GM13977 (cell line): ENCODE results near the gene B4GAT1.

Experiments used
- DNase-seq: peaks from one replicate; pipeline ENCODE4 v3.0.0; 2012; ENCODE audit warnings: low spot score
- CTCF ChIP-seq: IDR thresholded peaks from 2 replicates; pipeline ENCODE4 v1.5.1; 2012; ENCODE audit warnings: mild to moderate bottlenecking, control low read depth; ENCODE audit not compliant: insufficient read depth; ENCODE audit errors: extremely low read depth, missing control alignments
- in situ Hi-C: fragments of 300-500 bp; cut with MboI; formaldehyde crosslinking; loops from one replicate; pipeline ENCODE4 v1.12.0; 2022; ENCODE audit warnings: low sequenced_read_pairs, low pct_unique_long_range_greater_than_20kb, mixed read lengths, inconsistent platforms; ENCODE audit not compliant: unreplicated experiment

B4GAT1 gene

GRCh38 chr11:66333896-66334604 lies 13.4 kb downstream of the B4GAT1 start:
- TF ChIP-seq CTCF = no peak
- in situ Hi-C loops = no loop called here
- DNase-seq = no peak

GRCh38 chr11:66333220-66333877 lies 14.1 kb downstream of the B4GAT1 start:
- no peak for DNase-seq
- TF ChIP-seq CTCF = no peak
- in situ Hi-C loops = no loop called here

- DNase-seq = no peak
- in situ Hi-C loops = no loop called here
- no peak for TF ChIP-seq CTCF
Measured at GRCh38 chr11:66332371-66333219, 14.8 kb downstream of the B4GAT1 start.

- no peak for DNase-seq
- no peak for TF ChIP-seq CTCF
- in situ Hi-C loops = no loop called here
Measured at GRCh38 chr11:66331542-66332370, 15.7 kb downstream of the B4GAT1 start.

- in situ Hi-C loops = no loop called here
- TF ChIP-seq CTCF = no peak
- no peak for DNase-seq
Measured at GRCh38 chr11:66330931-66331330, 16.5 kb downstream of the B4GAT1 start.

GRCh38 chr11:66329165-66329673 lies 18.2 kb downstream of the B4GAT1 start:
- in situ Hi-C loops = no loop called here
- TF ChIP-seq CTCF = no peak
- no peak for DNase-seq
